ENCODE results near the gene U2AF2. TPM values are rescaled to one million over a fixed set of nuclear protein-coding genes. Genes with fewer than 3 reads are reported as not detected.

Gene U2AF2
- total and polyA plus RNA-seq, 2 of the 8 experiments (the other 6 are each of a cell fraction or from before 2014, with no cell fraction given) = 162 to 252 TPM

DNA sequence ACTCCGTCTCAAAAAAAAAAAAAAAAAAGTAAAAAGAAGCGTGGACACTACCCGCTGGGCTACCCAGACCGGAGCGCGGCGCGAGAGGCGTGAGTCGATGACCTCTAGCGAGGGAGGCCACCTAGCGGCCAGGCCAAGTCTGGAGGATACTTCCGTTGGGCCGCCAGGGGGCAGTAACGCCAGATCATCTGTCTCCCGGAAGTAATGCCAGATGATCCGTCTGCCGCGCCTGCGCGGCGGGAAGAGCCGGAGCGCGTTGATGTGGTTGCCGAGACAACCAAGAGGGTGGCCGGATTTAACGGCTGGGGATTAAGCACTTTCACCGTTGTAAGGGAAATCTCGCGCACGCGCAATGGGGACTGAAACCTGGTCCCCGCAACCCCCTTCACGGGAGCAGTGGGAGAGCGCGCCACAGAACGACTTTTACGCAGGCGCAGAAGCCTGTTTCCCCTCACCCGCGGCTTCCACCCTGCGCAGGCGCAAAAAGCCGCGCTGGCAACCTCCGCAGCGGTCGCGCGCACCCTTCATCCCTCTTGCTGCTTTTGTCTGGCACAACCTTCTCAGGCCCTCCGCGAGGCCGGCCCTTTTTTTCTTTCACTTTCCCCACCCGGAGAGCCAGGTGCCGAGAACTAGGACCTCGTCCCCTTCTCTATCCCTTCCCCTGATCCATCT lies 1.0 kb upstream of the U2AF2 start (continued):
- TF ChIP-seq SIN3A (conservative IDR thresholded peaks at IDR 0.05 in 1 of 2, IDR thresholded peaks at IDR 0.05 in 1 of 2; ENCODE audit: low read depth in 1 of 2, low read length in 2 of 2) (peak in 1 of 2 experiments; percentile 95; a peak in 2 of 4 replicates), JUND (IDR thresholded peaks at IDR 0.05; ENCODE audit: low read length) (peak; percentile 69), HDAC2 (IDR thresholded peaks at IDR 0.05; ENCODE audit: borderline replicate concordance in 1 of 2, low read depth in 2 of 2, low read length in 2 of 2) (peak in 1 of 2 experiments; percentile 35; a peak in 1 of 4 replicates), RAD21 (IDR thresholded peaks at IDR 0.05 in 1 of 2, conservative IDR thresholded peaks at IDR 0.05 in 1 of 2; ENCODE audit: low read depth in 2 of 2, low read length in 2 of 2) (peak; percentile 46 to 47), FOSL1 (IDR thresholded peaks at IDR 0.05; ENCODE audit: insufficient read depth, low read depth, low read length) (no peak), SP1 (IDR thresholded peaks at IDR 0.05; ENCODE audit: low read depth, low read length) (0 out of 2 replicates have a peak, but pooled peaks have one; percentile 36), SP4 (IDR thresholded peaks at IDR 0.05; ENCODE audit: low read length) (peak; percentile 72; the same call in 1 of the 2 replicates), PHF8 (conservative IDR thresholded peaks at IDR 0.05; ENCODE audit: low read depth, low read length) (peak; percentile 74), RBBP5 (IDR thresholded peaks at IDR 0.05; ENCODE audit: borderline replicate concordance, low read depth, low read length) (peak; percentile 57; the same call in 1 of the 2 replicates), RNF2 (IDR thresholded peaks at IDR 0.05; ENCODE audit: borderline replicate concordance, low read depth, low read length, missing control alignments, poor library complexity, severe bottlenecking) (no peak), SP2 (IDR thresholded peaks at IDR 0.05; ENCODE audit: low read length) (0 out of 2 replicates have a peak, but pooled peaks have one; percentile 10), POLR2A (IDR thresholded peaks at IDR 0.05; ENCODE audit: control extremely low read depth in 1 of 2, low read depth in 2 of 2, low read length in 2 of 2) (peak in 1 of 2 experiments; percentile 53; a peak in 2 of 3 replicates)
- TF ChIP-seq, protein P1, sequence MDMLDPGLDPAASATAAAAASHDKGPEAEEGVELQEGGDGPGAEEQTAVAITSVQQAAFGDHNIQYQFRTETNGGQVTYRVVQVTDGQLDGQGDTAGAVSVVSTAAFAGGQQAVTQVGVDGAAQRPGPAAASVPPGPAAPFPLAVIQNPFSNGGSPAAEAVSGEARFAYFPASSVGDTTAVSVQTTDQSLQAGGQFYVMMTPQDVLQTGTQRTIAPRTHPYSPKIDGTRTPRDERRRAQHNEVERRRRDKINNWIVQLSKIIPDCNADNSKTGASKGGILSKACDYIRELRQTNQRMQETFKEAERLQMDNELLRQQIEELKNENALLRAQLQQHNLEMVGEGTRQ (IDR thresholded peaks at IDR 0.05; ENCODE audit: low read length) = no peak
- TF ChIP-seq, protein P2, sequence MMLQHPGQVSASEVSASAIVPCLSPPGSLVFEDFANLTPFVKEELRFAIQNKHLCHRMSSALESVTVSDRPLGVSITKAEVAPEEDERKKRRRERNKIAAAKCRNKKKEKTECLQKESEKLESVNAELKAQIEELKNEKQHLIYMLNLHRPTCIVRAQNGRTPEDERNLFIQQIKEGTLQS (IDR thresholded peaks at IDR 0.05; ENCODE audit: insufficient read depth, low read depth, low read length) = peak; percentile 87
- TF ChIP-seq, protein P3, sequence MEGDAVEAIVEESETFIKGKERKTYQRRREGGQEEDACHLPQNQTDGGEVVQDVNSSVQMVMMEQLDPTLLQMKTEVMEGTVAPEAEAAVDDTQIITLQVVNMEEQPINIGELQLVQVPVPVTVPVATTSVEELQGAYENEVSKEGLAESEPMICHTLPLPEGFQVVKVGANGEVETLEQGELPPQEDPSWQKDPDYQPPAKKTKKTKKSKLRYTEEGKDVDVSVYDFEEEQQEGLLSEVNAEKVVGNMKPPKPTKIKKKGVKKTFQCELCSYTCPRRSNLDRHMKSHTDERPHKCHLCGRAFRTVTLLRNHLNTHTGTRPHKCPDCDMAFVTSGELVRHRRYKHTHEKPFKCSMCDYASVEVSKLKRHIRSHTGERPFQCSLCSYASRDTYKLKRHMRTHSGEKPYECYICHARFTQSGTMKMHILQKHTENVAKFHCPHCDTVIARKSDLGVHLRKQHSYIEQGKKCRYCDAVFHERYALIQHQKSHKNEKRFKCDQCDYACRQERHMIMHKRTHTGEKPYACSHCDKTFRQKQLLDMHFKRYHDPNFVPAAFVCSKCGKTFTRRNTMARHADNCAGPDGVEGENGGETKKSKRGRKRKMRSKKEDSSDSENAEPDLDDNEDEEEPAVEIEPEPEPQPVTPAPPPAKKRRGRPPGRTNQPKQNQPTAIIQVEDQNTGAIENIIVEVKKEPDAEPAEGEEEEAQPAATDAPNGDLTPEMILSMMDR (IDR thresholded peaks at IDR 0.05; ENCODE audit: control extremely low read depth in 1 of 3, insufficient read depth in 1 of 3, low read depth in 1 of 3, low read length in 3 of 3) = peak; percentile 100

All from H1 (cell line).